ENCODE results near the gene KIF13A.

DNA sequence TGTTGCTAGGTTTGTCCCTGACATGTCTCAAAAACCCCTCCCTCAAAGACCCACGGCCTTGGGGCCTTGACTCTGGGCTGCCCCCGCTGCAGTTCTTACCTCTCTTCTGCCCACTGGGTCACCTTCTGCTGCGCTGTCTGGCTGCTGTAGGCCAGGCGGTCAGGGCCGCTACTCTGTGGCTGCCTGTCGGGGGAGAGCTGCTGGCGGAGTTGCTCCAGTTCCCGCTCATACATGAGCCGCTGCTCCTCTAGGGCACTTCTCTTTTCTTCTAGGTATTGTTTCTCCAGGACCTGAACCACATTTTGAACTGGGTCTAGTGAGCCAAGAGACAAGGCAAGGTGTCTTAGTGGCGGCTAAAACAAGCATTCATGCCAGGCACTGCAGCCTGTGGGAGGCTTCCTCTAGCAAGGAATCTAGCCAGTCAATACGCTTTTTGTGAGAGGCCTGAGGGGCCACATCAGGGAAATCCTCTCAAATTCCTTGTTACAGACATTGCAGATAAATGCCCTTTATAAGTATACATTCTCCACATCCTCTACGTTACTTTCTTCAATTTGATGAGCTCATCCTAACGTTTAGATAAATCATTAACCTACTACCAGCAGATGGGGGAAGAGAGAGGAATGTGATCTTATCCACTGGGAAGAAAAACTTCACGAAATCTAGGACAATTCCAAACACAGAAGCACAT lies 170.4 kb downstream of the KIF13A start:
- TF ChIP-seq POLR2A (IDR thresholded peaks at IDR 0.05) (no peak), CTCF (IDR thresholded peaks at IDR 0.05) (peak in 2 of 6 experiments; percentile 10 to 12)

Measured in Peyer's patch (tissue), 4 donors.